ENCODE measurements around the gene RALGPS2.
A peak's percentile ranks its signal among the peaks of the same experiment; 100 is the strongest.

RALGPS2 gene

DNA sequence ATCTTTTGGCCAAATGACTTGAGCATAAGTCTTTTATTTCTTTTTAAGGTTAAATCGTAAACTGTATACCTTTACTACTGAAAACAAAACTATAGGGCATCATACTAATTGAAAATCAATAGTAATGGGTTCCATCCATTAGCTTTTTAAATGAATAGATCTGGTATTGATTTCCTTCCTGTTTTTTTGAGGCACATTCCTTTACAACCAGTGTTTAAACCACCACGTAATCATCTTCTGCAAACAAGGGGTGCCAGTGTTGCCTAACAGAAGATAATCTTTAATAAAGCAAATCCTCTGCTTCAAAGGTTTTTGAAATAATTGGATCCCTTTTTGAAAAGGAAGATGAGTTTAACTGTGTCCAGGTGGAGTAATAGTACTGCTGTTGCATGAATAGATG lies 194.5 kb downstream of the RALGPS2 start:
- DNase-seq (ENCODE audit: low spot score), result no peak

DNA sequence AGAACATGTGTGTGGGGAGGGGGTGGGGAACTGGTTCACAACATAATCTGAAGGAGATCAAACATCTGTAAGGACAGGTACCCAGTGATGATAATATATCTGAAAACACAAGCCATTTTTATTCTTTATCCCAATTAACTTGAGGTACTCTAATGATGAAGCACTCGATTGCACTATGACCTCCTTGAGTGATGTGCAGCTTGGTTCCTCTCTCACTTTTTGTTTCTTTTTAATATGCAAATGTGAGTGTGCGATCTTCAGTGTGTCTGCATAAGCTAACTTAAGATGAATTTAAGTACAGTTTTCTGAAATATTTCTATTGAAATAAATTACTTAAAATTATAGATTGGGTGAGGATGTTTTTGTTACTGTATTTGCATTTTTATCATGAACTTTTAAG lies 196.5 kb downstream of the RALGPS2 start:
- no peak for DNase-seq (ENCODE audit: low spot score)

DNA sequence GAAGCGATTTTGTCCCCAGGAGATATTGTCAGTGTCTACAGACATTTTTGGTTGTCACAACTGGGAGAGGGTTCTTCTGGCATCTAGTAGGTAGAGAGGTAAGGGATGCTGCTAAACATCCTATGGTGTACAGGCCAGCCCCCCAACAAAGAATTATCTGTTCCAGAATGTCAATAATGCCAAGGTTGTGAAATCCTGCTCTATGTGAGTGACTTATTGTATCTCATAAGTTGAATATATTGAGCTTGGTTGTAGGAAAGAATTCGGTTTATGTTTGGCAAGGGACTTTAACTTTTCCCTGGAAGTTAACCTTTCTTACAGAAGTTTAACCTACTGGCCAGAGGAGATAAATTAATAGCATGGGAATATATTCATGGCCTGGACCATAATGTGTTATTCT lies 198.5 kb downstream of the RALGPS2 start:
- DNase-seq (ENCODE audit: low spot score), result no peak

DNA sequence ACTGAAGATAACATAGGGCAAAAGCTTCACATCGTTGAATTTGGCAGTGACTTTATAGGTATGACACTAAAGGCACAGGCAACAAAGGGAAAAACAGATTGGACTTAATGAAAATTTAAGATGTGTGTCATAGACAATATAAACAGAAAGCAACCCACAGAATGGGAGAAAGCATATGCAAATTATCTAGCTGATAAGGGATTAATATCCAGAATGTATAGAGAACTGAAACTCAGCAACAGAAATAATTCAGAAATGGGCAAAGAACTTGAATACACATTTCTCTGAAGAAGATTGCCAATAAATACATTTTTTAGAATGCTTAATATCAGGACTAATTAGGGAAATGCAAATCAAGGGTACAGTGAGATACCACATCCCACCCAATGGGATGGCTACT lies 201.0 kb downstream of the RALGPS2 start:
- DNase-seq (ENCODE audit: low spot score), result no peak

DNA sequence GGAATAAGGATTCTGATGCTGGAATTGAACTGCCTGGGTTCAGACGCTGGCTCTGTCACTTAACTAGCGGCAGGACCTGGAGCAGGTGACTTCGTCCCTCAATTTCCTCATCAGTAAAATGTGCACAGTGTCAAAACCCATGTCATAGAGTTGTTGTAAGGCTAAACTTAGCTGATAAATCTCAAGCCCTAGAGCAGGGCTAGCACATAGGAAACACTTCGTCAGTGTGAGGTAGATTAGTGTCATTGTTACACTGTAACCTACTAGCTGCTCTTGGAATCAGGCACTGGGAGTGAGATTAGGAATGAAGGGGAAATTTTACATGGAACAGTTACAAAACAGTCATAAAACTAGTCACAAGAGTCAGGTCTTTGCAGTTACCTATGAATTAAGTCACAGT lies 202.0 kb downstream of the RALGPS2 start:
- DNase-seq (ENCODE audit: low spot score), result no peak

DNA sequence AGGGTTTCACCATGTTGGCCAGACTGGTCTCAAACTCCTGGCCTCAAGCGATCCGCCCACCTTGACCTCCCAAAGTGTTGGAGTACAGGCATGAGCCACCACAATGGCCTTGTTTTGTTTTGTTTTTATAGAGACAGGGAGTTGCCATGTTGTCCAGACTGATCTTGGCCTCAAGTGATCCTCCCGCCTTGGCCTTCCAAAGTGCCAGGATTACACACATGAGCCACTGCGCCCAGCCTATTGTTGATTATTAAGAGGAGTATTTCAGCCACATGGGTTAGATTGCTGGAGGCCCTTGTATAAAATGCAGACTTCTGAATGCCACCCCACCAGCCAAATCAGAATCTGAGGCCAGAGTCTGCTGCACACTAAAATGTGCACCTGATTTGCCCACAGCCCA lies 203.0 kb downstream of the RALGPS2 start:
- DNase-seq (ENCODE audit: low spot score), result no peak

DNA sequence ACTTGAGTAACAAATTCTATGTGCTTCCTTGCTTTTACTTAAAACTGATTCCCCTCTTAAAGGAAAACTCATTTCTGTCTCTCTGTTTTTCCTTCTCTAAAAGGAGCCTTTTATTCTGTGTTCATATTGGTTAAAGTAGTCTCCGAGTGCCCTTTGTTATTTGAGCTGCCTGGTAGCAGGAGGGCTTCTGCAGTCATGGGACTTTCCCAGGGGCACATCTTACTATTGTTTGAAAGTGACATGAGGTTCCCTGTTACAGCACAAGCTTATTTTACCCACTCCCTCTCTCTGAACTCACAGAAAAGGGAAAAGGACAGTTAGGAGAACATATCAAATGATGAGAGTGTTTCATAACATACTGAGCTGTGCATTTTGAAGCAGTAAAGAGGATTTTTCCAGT lies 203.9 kb downstream of the RALGPS2 start:
- DNase-seq (ENCODE audit: low spot score), result no peak

DNA sequence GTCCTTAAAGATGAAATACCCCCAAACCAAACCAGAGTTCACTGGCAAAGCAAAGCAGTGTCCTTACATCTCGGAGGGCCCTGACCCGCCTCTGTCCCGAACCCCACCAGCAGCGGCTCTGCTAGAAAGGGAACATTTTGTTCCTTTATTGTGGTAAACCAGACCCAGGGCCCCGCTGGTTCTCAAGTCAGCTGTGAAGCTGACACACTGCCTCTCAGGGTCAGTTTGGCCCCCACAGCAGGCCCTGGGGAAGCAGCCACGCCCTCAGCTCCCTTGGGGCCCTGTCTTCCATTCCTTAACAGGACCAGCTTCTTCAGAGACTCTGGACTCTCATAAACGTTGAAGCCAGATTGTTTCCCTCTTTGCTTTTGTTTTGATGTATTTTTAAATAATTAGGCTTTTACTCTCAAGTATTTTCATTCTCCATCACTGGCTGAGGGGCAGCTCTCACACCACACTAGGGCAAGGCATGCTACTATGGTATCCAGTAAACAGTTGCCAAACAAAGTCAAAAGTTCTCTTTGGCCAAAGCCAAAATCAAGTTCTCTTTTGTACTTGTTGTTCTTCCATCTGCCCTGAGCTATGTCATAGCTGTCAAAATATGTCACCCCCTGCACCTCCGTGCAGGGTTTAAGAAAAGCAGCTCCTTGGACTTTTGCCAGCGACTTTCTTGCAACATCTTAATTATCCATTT lies 207.0 kb downstream of the RALGPS2 start:
- DNase-seq (ENCODE audit: low spot score), result no peak

DNA sequence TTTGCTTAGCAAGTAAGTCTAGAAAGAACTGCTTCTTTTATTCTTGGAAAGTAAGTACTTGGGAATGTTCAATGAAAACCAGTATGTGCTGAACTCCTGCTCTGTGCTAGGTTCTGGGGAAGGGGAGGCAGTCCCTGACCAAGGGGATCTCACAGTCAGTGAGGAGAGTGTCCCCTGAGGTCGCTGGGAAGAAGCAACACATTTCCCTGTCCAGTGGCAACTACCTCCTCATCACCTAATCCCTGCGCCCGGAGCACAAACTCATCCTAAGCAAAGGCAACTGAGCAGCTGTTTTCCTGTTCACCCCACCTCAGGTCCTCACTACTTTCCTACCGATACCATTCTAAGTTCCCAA lies 207.5 kb downstream of the RALGPS2 start:
- DNase-seq (ENCODE audit: low spot score), result no peak

DNA sequence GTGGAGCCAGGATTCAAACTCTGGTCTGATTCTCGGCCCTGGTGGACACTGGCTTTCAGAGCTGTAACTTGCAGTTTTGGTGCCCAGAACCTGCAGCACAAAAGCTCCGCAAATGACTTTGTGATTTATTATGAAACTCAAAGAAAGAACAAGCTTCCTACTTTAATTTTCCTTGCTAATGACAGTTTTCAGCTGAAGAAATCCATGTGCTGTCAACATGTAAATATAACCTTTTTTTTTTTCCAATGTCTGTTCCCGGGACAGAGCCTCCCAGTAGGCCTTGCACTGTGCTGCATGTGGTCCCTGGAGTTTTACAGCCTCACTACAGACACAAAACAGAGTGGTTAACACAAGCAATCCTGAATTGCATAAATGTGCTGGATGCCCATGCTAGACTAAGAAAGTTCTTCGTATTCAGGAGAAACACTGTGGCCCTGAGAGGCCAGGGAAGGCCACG lies 208.1 kb downstream of the RALGPS2 start:
- DNase-seq (ENCODE audit: low spot score), result no peak

DNA sequence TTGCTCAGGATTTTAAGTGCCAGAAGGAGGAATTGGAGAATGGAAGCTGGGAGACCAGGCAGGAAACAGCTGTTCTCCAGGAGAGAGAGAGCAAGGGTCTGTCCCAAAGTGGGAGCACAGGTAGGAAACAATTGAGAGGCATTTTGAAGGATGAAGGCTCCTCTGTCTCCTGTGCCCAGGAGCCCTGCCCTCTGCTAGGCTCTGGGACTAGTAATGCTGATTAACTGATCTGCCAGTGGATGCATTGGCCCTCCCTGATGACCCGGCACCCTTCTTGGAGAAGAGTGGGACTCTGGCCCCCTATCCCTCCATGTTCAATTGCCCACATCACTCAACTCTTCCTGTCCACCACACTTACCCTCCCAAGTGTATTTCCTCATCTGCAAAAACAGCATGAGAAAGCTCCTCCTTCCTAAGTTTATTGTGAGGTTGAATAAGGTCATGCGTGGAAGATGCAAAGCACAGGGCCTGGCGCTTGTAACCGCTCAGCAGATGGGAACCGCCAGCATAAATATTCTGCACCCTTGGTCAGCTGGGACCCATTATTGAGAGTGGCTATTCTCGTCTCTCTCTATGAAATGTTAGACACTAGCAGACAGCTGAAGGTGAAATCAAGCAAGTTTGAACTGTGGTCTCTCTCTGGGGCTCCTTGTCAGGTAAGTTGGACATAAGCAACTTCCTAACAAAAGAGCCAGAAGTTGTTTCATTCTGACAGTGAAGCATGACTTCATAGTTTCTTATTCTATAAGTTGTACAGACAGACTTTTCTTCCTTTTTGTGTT lies 208.9 kb downstream of the RALGPS2 start:
- no peak for DNase-seq (ENCODE audit: low spot score)

DNA sequence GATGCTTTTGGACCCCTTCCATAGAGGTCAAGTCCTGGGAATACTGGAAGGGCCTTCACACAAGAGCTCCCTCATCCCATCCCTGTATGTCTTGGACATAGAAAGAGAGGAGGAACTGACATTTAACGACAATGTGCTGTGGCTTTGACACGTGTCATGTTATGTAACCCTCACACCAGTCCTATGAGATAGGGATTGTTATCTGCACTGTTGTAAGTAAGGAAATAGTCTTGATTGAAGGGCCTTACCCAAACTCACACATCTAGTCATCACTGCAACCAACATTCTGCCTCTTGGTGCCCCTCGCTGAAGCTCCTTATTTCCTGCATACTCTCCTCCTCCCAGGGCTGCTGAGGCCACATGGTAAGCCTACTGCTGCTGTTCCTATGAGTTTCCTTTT lies 209.5 kb downstream of the RALGPS2 start:
- DNase-seq (ENCODE audit: low spot score), result no peak

DNA sequence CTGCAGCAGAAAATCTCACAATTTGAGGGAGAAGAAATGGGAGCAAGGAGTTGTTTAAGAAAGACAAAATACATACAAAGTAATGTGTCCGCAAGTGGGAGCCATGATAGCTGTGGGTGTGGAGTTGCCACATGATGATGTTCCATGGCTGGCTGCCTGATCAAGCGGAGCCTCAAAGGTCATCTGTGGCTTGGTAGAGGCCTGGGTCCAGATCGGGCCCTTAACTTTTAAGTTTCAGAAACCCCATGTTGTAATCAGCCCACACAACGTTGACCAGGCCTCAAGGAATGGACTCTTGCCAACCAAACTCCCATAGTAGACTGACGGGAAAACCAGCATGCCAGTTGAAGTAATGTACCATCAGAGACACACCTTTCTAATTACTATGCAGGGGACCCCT lies 210.6 kb downstream of the RALGPS2 start:
- DNase-seq (ENCODE audit: low spot score), result no peak

DNA sequence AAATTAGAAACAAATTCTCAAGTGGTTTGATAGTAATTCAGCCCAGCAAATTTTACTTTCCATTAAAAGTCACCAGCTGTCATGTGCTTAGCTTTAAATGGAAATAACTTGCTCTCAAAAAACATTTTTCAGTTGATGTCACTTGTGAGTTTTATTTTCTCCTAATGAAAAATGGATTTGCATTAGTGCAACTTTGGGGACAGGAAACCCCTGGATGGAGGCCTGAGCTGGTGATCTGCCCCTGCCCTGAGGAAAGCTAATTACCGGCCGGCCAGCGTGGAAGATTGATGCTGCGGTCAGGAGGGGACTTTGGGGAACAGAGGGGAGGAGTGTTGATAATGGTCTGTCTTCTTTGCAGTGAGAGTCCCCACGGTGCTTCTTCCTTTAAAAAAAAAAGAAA lies 212.7 kb downstream of the RALGPS2 start:
- no peak for DNase-seq (ENCODE audit: low spot score)

DNA sequence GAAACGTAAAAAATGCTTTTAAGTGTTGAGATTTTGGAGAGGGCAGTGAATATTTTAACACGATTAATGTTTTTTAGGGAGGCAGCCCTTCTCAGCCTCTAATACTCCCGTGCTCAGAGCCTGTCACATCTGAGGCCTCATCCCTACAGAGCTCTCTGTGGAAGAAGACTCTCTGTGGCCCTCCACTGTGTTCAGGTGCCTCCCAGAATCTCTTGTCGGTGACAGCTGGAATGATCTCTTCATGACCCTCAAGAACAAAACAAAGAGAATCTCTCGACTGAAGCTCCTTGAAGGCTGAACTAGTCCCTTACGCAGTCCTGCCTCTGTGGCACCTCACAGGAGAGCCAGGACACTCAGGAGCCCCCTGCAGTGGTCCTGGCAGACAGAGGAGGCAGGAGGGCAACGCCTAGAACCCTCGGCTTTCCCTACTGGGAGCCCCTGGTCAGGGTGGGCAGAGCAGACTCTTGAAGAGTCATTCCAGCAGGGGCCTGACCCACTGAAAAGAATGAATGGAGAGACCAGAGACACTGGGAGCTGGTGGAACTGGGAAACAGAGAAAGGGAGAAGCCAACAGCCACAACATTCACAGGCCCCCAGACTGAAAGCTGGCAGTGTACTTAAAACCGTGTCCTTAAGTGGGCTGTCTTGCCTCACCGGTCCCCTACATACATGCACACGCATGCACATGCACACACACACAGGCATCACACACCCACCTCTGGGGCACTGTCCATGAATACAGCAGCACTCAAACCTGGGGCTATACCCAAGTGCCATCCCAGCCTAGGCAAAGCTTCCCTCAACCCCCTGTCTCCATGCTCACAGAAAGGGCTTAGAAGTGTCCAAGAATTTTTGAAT lies 213.3 kb downstream of the RALGPS2 start:
- DNase-seq (ENCODE audit: low spot score), result no peak

DNA sequence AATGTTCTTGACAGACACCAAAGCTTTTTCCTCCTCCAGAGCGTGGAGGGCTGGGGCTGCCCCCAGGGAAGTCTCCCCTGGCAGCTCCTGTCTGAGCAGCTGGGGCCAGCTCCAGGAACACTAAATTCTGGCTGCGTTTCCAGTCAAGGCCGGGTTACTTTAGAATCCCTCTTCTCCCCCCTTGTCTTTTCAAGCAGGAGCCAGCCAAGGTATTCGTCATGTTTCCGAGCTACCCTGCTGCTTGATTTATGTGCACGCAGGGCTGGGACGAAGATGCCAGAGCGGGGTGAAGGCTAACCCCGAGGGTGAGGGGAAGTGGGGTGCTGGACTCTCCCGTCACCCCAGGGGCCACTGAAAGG lies 213.9 kb downstream of the RALGPS2 start:
- no peak for DNase-seq (ENCODE audit: low spot score)

DNA sequence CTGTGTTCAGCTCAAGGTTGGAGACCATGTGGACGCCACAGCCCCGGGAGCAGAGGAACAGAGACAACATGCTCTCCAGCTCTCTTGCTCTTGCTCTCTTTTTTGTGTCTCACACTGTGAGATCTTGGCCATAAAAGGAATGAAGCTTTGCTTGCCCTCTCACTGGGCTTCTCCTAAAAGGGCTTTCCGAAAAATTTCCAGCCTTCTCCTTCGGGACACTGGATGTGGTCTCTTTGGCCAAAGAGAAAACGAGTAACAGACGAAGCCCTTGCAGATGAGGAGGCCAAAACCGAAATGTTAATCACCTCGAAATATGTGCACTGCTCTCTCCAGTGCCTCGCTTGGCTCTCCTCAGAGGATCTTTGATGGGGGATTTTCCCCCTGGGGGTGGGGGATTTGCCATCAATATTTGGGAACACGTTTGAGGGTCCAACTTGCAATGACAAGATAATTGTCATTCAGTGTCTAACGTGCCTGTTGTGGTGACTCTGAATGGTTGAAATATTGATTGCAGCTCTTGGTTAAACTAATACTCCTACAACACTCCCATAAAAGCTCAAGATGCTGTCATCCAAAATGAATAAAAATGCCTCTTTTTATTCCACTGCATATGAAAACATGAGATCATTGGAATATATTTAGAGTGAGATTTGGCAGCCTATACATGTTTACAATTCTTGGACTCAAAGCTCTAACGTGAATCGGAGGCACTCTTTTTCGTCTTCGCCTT lies 214.5 kb downstream of the RALGPS2 start:
- DNase-seq (ENCODE audit: low spot score), result peak; percentile 29

DNA sequence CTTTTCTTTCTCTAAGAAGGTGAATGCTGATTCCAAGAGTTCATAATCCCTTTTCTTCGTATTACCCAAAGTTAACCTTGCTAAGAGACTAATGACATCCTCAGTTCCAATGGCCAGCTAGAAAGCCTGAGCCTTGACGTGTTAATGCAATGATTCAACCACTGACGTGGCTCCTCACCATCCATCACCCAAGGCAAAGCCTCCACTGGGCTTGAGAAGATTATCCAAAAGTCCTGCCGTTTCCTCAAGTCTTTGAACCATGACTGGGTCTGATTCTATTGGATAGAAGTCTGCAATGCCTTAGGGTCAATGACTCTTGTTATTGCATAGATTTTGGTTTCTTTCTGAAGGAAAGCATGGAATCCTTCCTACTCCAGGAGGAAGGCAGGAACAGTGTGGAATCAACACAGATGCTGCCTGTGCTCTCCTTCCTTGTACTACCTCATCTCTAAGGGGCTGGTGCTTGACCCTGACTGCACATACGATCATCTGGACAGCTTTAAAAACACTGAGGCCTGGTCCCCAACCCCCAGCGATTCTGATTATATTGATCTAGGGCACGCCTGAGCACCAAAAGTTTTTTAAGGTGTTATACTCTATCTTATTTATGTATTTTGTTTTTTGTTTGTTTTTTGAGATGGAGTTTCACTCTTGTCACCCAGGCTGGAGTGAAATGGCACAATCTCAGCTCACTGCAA lies 215.2 kb downstream of the RALGPS2 start:
- DNase-seq (ENCODE audit: low spot score), result peak; percentile 16

DNA sequence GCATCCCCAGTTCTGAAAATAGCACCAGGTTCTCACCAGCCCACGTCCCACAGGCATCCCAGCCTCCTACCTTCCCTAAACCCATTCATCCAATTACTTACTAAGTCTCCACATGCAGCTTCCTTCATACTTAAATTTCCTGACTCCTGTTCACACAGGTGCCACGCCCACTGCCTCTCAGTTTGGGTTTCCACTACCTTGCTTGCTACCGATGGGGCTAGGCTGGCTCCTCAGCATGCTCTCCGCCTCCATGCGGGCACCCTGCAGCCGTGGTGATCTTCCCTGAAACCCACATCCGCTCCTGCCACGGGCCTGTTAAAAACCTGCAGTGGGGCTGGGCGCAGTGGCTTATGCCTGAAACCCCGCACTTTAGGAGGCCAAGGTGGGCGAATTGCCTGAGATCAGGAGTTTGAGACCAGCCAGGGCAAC lies 216.2 kb downstream of the RALGPS2 start:
- peak; percentile 32 for DNase-seq (ENCODE audit: low spot score)

DNA sequence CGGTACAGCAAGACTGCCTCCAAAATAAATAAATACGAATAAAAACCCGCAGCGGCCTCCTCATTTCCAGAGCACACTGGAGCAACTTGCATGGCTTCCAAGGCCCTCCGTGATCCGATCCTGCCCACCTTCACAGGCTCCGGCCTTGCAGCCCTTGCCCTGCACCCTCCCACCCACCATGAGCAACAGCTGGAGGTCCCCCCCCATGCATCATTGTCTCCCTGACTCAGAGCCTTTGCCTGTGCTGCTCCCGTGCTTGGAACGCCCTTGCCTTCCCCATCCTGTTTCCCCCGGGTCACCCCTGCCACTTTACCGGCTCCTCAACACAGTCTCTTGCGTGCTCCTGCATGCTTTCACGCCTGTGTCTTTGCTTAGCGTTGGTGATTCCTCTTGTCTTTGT lies 216.8 kb downstream of the RALGPS2 start:
- DNase-seq (ENCODE audit: low spot score), result peak; percentile 32
